ENCODE data around the gene PLCB3.

PLCB3 gene

GRCh38 chr11:64292460-64293254, 41.3 kb downstream of the PLCB3 start:
- TF ChIP-seq FOXP2 (optimal IDR thresholded peaks at IDR 0.05; ENCODE audit: borderline replicate concordance, extremely low read depth, extremely low read length, insufficient read depth) = no peak
- TF ChIP-seq REST (IDR thresholded peaks at IDR 0.05; ENCODE audit: insufficient read depth in 1 of 2, low read depth in 2 of 2, low read length in 2 of 2) = no peak
- no peak for TF ChIP-seq POLR2AphosphoS5 (IDR thresholded peaks at IDR 0.05; ENCODE audit: low read depth, low read length)
- TF ChIP-seq TAF1 (IDR thresholded peaks at IDR 0.05; ENCODE audit: borderline replicate concordance, insufficient read depth, low read length) = no peak
- no peak for TF ChIP-seq SIN3A (IDR thresholded peaks at IDR 0.05; ENCODE audit: borderline replicate concordance, insufficient read depth, low read length)

- no peak for TF ChIP-seq REST (IDR thresholded peaks at IDR 0.05; ENCODE audit: insufficient read depth in 1 of 2, low read depth in 2 of 2, low read length in 2 of 2)
- TF ChIP-seq FOXP2 (optimal IDR thresholded peaks at IDR 0.05; ENCODE audit: borderline replicate concordance, extremely low read depth, extremely low read length, insufficient read depth) = no peak
- TF ChIP-seq POLR2AphosphoS5 (IDR thresholded peaks at IDR 0.05; ENCODE audit: low read depth, low read length) = no peak
- TF ChIP-seq SIN3A (IDR thresholded peaks at IDR 0.05; ENCODE audit: borderline replicate concordance, insufficient read depth, low read length) = no peak
- TF ChIP-seq TAF1 (IDR thresholded peaks at IDR 0.05; ENCODE audit: borderline replicate concordance, insufficient read depth, low read length) = no peak
Measured at GRCh38 chr11:64294774-64295173, 43.4 kb downstream of the PLCB3 start.

GRCh38 chr11:64295760-64296159, 44.4 kb downstream of the PLCB3 start:
- TF ChIP-seq REST (IDR thresholded peaks at IDR 0.05; ENCODE audit: insufficient read depth in 1 of 2, low read depth in 2 of 2, low read length in 2 of 2) (no peak), SIN3A (IDR thresholded peaks at IDR 0.05; ENCODE audit: borderline replicate concordance, insufficient read depth, low read length) (no peak), TAF1 (IDR thresholded peaks at IDR 0.05; ENCODE audit: borderline replicate concordance, insufficient read depth, low read length) (no peak), POLR2AphosphoS5 (IDR thresholded peaks at IDR 0.05; ENCODE audit: low read depth, low read length) (no peak), FOXP2 (optimal IDR thresholded peaks at IDR 0.05; ENCODE audit: borderline replicate concordance, extremely low read depth, extremely low read length, insufficient read depth) (no peak)

GRCh38 chr11:64296236-64296635, 44.9 kb downstream of the PLCB3 start:
- TF ChIP-seq TAF1 (IDR thresholded peaks at IDR 0.05; ENCODE audit: borderline replicate concordance, insufficient read depth, low read length) (no peak), POLR2AphosphoS5 (IDR thresholded peaks at IDR 0.05; ENCODE audit: low read depth, low read length) (no peak), FOXP2 (optimal IDR thresholded peaks at IDR 0.05; ENCODE audit: borderline replicate concordance, extremely low read depth, extremely low read length, insufficient read depth) (no peak), REST (IDR thresholded peaks at IDR 0.05; ENCODE audit: insufficient read depth in 1 of 2, low read depth in 2 of 2, low read length in 2 of 2) (no peak), SIN3A (IDR thresholded peaks at IDR 0.05; ENCODE audit: borderline replicate concordance, insufficient read depth, low read length) (no peak)
